Mucosa of stomach (tissue), 1 donor: ENCODE results near the gene CEP152.
"Not testable (repeated sequence)": the region's sequence is repeated elsewhere in the genome, so short reads cannot be mapped to it uniquely, and the experiment has no call there.

Experiments used
- H3K27me3 ChIP-seq: one replicate; pipeline ENCODE4 v1.7.0; 2013; ENCODE audit warnings: mild to moderate bottlenecking, low read length; ENCODE audit not compliant: control insufficient read depth, insufficient read depth
- H3K36me3 ChIP-seq: one replicate; pipeline ENCODE4 v1.7.0; 2013; ENCODE audit warnings: low read length; ENCODE audit not compliant: control insufficient read depth, insufficient read depth
- H3K4me1 ChIP-seq: one replicate; pipeline ENCODE4 v1.7.0; 2013; ENCODE audit warnings: mild to moderate bottlenecking, low read length; ENCODE audit not compliant: control insufficient read depth, insufficient read depth
- H3K4me3 ChIP-seq: one replicate; pipeline ENCODE4 v1.7.0; 2013; ENCODE audit warnings: low read length
- H3K9ac ChIP-seq: one replicate; pipeline ENCODE4 v1.7.0; 2013; ENCODE audit warnings: mild to moderate bottlenecking, low read length, moderate library complexity
- H3K9me3 ChIP-seq: one replicate; pipeline ENCODE4 v1.7.0; 2013; ENCODE audit warnings: mild to moderate bottlenecking, low read length, moderate library complexity; ENCODE audit not compliant: control insufficient read depth
- donor health status: Pancreatic carcinoma.

CEP152 gene

DNA sequence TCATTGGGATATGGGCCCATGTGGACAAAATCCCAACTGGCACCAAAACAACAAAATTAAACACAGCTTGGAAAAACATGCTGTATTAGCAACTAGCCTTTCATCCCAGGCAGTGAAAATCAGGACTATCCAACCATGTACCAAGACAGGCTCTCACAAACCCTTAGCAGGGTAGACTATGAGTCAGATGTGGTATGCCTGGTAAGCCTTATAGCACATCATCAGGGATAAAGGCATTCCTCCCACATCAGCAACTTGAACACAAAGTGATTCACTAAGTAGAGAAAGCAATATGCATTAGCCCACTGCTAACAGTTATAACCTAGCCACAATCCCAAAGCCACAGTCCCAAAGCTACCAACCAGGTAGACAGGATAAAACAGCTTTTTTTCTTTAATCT is 8.0 kb downstream of the CEP152 start:
- no peaks in the 10 kb centered on the region for H3K27me3 ChIP-seq
- H3K36me3 ChIP-seq: no peaks in the 10 kb centered on the region
- no peak overlapping the region for H3K4me3 ChIP-seq
- no peaks in the 10 kb centered on the region for H3K4me1 ChIP-seq
- no peaks in the 10 kb centered on the region for H3K9me3 ChIP-seq
- H3K9ac ChIP-seq: no peak overlapping the region

GRCh38 chr15:48802257-48802656 is 8.6 kb downstream of the CEP152 start:
- Histone ChIP-seq H3K4me1 (no peaks in the 10 kb centered on the region), H3K9me3 (no peaks in the 10 kb centered on the region), H3K4me3 (no peak overlapping the region), H3K27me3 (no peaks in the 10 kb centered on the region), H3K9ac (no peak overlapping the region), H3K36me3 (no peaks in the 10 kb centered on the region)

DNA sequence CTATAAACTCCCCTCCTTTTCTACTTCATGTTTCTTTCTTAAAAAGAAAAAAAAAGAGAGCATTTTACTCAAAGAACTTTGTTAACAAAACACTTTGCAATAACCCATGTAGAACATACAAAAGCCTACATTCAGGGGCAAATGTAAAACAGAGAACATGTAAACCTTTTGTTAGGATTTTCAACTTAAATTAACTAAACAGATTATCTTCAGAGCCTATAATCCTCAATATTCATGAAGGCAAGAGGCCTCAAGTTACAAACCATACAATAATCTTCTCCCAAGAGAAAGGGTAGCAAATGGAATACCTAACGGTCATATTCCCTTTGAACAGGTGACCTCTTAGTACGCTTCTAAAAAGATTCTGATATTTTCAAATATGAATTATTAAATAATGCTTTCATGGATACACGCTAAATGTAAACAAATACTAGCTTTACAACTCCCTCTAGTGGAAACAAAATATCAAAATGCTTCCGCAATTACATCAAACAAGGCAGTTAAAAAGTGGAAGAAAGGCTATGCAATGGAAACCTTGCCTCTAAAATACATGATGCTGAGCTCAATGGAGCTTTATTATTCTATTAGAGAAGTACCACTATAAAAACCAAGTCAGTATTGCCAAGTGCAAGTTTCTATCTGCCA is 9.9 kb downstream of the CEP152 start:
- H3K27me3 ChIP-seq: no peaks in the 10 kb centered on the region
- H3K9ac ChIP-seq: peak overlapping the region; percentile 28
- H3K4me3 ChIP-seq: no peak overlapping the region

DNA sequence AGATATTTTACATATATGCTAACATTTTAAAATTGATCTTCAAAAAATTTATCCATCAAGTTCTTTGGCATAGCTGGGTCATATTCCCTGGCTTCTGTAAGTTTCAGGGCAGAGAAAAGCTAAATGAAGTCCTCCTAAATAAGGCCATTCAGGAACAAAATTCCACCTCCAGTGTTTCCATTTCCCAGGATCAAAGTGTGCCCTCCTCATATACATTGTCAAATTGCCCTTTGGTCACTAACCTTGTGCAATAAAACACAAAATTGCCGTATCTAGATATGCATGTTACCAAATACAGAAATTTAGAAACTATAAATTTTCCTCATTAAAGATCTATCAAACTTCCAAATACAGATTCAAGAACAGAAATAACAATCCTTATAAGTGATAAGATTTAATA is 10.6 kb downstream of the CEP152 start:
- H3K36me3 ChIP-seq: no peaks in the 10 kb centered on the region
- no peaks in the 10 kb centered on the region for H3K9me3 ChIP-seq
- H3K27me3 ChIP-seq: no peaks in the 10 kb centered on the region
- no peak overlapping the region for H3K9ac ChIP-seq
- H3K4me3 ChIP-seq: no peak overlapping the region
- no peaks in the 10 kb centered on the region for H3K4me1 ChIP-seq

More for the DNA sequence above, 9.9 kb downstream of the CEP152 start:
- no peaks in the 10 kb centered on the region for H3K36me3 ChIP-seq
- no peaks in the 10 kb centered on the region for H3K4me1 ChIP-seq
- H3K9me3 ChIP-seq: no peaks in the 10 kb centered on the region

DNA sequence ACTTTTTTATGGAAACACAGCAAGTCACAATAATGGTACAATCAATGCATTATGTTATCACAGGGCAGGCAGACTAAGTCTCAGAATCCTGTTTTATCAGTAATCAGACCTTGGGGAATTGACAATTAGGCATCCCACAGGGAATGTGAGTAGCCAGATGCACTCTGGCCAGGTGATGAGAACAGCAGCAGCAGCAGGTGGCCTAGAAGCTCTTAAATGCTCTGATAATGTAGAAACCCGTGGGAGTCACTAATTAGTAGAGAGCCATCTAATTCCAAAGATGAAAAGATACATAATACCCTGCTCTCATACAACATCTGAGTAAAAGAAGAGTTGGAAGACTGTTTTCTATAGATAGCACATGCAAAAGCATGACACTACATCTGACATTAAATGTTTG is 12.6 kb downstream of the CEP152 start:
- H3K9me3 ChIP-seq: no peaks in the 10 kb centered on the region
- no peaks in the 10 kb centered on the region for H3K27me3 ChIP-seq

GRCh38 chr15:48796930-48797329 is 13.9 kb downstream of the CEP152 start:
- no peaks in the 10 kb centered on the region for H3K9me3 ChIP-seq
- no peak overlapping the region for H3K4me3 ChIP-seq
- H3K36me3 ChIP-seq: no peaks in the 10 kb centered on the region
- H3K27me3 ChIP-seq: no peaks in the 10 kb centered on the region
- H3K4me1 ChIP-seq: peaks cover 6% of the 10 kb centered on the region
- H3K9ac ChIP-seq: no peak overlapping the region

More for the DNA sequence above, 12.6 kb downstream of the CEP152 start:
- Histone ChIP-seq H3K4me1 (peaks cover 6% of the 10 kb centered on the region), H3K9ac (no peak overlapping the region), H3K36me3 (no peaks in the 10 kb centered on the region), H3K4me3 (no peak overlapping the region)

- H3K4me3 ChIP-seq: no peak overlapping the region
- H3K9me3 ChIP-seq: no peaks in the 10 kb centered on the region
- no peaks in the 10 kb centered on the region for H3K36me3 ChIP-seq
- H3K27me3 ChIP-seq: no peaks in the 10 kb centered on the region
- peaks cover 6% of the 10 kb centered on the region for H3K4me1 ChIP-seq
- H3K9ac ChIP-seq: no peak overlapping the region
Measured at GRCh38 chr15:48796521-48796920, 14.3 kb downstream of the CEP152 start.

GRCh38 chr15:48795901-48796300 is 15.0 kb downstream of the CEP152 start:
- no peak overlapping the region for H3K9ac ChIP-seq
- no peak overlapping the region for H3K4me3 ChIP-seq
- no peaks in the 10 kb centered on the region for H3K36me3 ChIP-seq
- peaks cover 6% of the 10 kb centered on the region for H3K4me1 ChIP-seq
- no peaks in the 10 kb centered on the region for H3K27me3 ChIP-seq
- H3K9me3 ChIP-seq: no peaks in the 10 kb centered on the region

DNA sequence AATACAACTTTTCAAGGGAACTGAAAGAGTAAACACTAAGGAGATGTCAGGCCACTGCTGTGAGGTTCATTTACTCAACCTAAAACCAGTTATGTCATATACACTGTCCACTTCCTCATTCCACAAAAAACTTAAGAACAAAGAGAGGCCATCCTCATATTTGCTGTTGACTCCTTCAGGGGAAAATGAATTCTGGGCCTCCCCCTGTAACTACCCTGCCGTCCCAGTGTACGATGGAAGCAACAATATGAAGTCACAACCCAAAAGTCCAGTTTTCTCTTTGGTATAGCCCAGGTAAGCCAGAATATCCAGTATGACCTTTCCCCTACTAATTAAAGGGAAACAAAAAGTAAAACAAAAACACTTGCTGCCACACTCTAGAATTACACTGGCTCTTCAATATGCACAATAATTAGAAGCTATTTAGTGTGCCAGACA is 16.2 kb downstream of the CEP152 start:
- no peaks in the 10 kb centered on the region for H3K27me3 ChIP-seq
- H3K36me3 ChIP-seq: no peaks in the 10 kb centered on the region
- H3K9ac ChIP-seq: peak overlapping the region; percentile 14
- no peak overlapping the region for H3K4me3 ChIP-seq
- no peaks in the 10 kb centered on the region for H3K9me3 ChIP-seq
- H3K4me1 ChIP-seq: peaks cover 6% of the 10 kb centered on the region

- no peak overlapping the region for H3K9ac ChIP-seq
- no peaks in the 10 kb centered on the region for H3K36me3 ChIP-seq
- H3K9me3 ChIP-seq: no peaks in the 10 kb centered on the region
- H3K4me1 ChIP-seq: peaks cover 6% of the 10 kb centered on the region
- H3K27me3 ChIP-seq: no peaks in the 10 kb centered on the region
- no peak overlapping the region for H3K4me3 ChIP-seq
Measured at GRCh38 chr15:48792408-48792807, 18.5 kb downstream of the CEP152 start.

- not testable (repeated sequence) for H3K27me3 ChIP-seq
Measured at GRCh38 chr15:48790466-48791115, 20.3 kb downstream of the CEP152 start.

DNA sequence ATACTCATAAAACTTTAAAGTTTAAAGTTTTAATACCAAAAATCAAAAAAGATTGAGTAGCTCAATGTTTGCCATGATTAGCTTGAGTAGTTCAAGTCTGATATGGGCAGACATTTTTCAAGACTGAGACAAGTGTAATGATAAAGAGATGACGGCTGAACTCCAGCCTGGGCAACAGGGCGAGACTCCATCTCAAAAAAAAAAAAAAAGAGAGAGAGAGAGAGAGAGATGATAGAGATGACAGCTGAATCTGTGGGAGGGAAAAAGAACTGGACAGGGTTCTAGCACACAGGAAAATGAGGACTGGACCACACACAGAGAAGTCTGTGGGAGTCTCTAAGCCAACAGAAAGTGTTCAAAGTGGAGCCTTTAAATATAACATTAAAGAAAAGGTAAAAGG is 25.2 kb downstream of the CEP152 start:
- H3K27me3 ChIP-seq: no peaks in the 10 kb centered on the region
- no peak overlapping the region for H3K4me3 ChIP-seq
- no peak overlapping the region for H3K9ac ChIP-seq
- H3K36me3 ChIP-seq: no peaks in the 10 kb centered on the region
- no peaks in the 10 kb centered on the region for H3K9me3 ChIP-seq
- no peaks in the 10 kb centered on the region for H3K4me1 ChIP-seq

More at GRCh38 chr15:48790466-48791115, 20.3 kb downstream of the CEP152 start:
- H3K9ac ChIP-seq, H3K4me1 ChIP-seq, H3K9me3 ChIP-seq, H3K4me3 ChIP-seq, H3K36me3 ChIP-seq: not testable (repeated sequence)
